Stimulated activated naive CD4-positive, alpha-beta T cell treated with Interleukin-2 at 50 U/mL for 16 hours (primary cell): ENCODE data around the gene TMEM132D.

Experiments
- DNase-seq: peaks from one replicate; lab custom pipeline; 2025; lab: John Stamatoyannopoulos, UW

The TMEM132D gene

DNA sequence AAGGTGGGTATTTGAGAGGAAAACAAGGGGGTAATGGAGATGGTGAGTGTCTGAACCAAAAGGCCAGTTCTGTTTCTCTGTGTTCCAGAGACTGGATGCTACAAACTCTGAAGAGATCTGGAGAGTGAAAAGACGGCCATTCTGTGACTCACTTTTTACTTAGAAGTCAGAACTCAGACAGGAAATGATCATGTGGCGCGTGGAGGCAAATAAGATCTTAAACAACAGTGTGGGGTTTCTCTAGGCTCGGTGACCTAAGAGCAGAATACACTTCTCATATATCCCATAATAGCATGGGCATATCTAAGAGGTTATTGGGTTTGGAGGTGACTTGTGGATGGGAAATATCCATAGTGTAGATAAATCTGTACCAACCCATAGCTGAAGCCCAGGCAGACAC is 463.5 kb downstream of the TMEM132D start:
- DNase-seq, result no peak

DNA sequence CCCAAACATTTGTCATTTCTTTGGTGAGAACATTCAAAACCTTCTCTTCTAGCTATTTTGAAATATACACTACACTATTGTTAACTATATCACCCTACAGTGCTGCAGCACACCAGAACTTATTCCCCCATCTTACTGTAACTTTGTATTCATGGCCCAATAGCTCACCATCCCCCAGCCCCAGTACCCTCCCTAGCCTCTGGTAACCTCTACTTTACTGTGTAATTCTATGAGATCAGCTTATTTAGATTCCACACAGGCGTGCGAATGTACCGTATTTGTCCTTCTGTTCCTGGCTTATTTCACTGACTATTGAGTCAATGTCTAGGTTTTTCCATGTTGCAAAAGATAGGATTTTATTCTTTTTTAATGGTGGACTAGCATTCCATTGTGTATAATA is 469.0 kb downstream of the TMEM132D start:
- no peak for DNase-seq

- no peak for DNase-seq
These were observed 475.4 kb downstream of the TMEM132D start for GRCh38 chr12:129428240-129428936.

DNA sequence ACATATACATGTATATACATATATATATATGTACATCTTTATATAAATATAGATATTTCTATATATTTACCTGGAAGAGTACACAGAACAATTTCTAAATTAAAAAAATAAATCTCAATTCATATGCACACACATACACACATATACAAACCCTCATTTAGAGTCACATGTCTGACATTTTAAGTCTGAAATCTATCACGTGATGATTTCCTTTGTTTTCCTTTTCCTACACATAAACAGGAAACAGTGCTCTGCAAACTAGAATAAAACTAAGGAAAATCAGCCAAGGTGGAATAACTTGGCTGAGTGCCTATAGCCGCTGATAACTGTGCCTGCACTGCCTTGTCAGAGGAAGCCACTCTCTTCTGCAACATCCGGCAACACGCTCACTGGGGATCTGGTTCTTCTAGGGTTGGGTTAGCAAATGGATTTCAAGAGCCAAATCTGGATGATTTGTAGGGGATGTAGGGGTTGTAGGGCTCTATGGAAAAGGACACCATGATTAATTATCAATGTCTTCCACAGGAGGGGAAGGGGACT is 480.7 kb downstream of the TMEM132D start:
- no peak for DNase-seq

DNA sequence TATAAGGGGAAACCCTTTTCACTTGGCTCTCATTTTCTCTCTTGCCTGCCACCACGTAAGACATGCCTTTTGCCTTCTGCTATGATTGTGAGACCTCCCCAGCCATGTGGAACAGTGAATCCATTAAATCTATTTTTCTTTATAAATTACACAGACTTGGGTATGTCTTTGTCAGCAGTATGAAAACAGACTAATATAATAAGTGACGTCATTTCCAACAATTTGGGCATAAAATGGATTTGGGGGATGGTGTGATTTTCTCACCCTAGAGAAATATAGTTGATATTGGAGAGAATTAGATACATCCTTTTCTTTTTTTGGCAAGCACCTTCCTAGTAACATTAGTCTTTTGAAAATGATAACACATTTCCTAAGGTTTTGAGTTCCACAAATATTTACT is 490.5 kb downstream of the TMEM132D start:
- DNase-seq, result no peak

DNA sequence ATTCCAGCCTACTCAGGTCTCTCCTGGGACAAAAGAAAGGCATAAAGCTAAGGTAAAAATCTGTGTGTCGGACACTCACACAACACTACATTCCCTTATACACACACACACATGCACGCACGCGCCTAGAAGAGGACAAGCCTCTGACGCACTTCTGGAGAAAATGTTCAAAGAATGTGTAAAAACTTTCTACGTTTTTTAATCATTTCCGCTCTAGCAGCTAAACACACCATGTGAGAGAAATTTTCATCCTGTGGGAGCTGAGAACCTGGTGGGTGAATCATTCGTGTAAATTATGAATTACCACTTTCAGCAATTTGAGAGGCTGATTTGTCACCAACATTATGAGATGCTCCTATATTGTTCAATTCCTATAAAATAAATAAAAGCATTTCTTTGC is 494.5 kb downstream of the TMEM132D start:
- no peak for DNase-seq

DNA sequence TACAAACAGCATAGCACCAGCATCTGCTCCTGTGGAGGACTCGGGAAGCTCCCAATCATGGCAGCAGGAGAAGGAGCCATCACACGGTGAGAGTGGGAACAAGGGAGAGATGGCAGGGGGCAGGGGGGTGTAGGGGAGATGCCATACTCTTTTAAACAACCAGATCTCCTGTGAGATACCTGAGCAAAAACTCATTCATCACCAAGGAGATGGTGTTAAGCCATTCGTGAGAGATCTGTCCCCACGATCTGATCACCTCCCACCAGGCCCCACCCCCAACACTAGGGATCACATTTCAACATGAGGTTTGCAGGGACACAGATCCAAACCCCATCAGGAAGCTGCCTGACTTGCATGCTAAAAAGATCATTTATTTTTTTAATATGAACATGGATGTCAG is 499.3 kb downstream of the TMEM132D start:
- DNase-seq, result no peak

DNA sequence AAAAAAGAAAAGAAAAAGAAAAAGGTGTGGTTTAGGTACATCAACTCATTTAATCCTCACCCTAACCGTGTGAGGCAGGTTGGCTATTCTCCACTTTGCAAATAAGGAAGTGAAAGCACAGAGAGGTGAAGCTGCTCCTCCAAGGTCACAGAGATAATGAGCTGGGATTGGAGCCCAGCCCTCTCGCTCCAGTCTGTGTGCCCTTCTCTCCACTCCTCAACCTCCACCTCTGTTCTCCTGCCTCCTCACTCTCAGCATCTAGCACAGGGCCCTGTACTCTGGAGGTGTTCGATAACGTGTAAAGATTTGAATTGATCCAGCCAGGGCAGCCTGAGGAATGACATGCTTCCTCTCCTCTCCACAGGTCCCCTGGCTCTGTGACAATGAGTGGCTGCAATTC is 502.3 kb downstream of the TMEM132D start:
- DNase-seq, result no peak

GRCh38 chr12:129394177-129394825 is 509.5 kb downstream of the TMEM132D start:
- no peak for DNase-seq

DNA sequence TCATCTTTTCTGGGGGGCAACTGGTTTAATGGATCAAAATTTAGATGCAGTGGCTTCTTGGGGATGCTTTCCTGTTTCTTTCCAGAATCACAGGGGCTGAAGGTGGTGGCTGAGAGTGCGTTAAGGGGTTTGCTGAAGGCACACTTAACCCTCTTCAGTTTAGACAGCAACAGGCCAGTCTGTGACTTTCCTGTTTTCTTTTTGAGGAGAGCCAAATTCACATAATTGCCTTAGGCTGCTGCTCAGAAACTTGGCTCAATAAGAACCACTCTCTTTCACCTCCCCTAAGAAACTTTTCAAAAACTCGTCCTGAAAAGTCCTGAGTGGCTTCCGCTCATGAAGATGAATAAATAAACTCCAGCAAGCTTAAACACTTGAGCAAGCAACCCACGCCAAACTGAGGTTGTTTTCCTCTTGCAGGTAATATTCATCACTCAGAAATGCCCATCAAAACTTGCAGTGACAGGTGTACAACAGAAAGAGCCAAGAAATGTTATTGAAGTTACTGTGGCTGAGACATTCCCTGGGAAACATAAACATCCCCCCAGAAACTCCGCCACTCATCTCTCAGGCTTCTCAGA is 510.4 kb downstream of the TMEM132D start:
- DNase-seq, result no peak

- no peak for DNase-seq
These were observed 518.2 kb downstream of the TMEM132D start for GRCh38 chr12:129385637-129385990.

- no peak for DNase-seq
These were observed 519.9 kb downstream of the TMEM132D start for GRCh38 chr12:129383956-129384355.

GRCh38 chr12:129381715-129382114 is 522.1 kb downstream of the TMEM132D start:
- no peak for DNase-seq

- no peak for DNase-seq
These were observed 524.6 kb downstream of the TMEM132D start for GRCh38 chr12:129379076-129379804.

- no peak for DNase-seq
These were observed 525.3 kb downstream of the TMEM132D start for GRCh38 chr12:129378496-129378895.

DNA sequence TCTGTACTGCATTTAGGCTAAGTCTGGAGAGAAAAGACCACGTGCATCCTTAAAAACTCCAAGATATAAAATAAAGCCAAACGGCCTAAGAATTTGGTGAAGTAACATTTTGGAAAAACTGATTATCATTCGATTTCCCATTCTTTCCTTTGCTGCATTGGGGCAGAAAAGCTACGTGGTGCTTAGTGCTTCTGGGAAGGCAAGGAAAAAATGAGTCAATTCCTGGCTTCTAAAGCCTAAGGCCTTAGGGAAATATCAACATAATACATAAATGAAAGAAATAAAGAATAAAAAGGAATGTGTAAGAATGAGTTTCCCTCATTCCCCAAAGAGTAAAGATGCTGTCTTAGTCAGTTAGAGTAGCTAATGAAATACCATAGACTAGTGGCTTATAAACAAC is 530.1 kb downstream of the TMEM132D start:
- DNase-seq, result no peak

DNA sequence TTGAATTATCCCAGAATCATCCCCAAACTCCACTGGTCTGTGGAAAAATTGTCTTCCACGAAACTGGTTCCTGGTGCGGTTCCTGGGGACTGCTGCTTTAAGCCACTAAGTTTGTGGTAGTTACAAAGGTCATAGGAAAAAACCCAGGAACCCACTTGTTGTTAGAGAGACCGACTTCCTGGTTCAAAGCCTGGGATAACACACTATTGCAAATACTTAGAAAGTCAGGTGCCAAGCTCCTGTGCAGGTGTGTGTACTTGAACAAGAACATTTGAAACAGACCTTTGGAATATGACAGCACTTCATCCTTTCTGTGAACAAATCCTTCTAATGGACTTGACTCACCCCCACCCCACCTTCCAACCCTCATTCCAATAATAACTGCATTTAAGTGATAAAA is 530.9 kb downstream of the TMEM132D start:
- DNase-seq, result no peak

DNA sequence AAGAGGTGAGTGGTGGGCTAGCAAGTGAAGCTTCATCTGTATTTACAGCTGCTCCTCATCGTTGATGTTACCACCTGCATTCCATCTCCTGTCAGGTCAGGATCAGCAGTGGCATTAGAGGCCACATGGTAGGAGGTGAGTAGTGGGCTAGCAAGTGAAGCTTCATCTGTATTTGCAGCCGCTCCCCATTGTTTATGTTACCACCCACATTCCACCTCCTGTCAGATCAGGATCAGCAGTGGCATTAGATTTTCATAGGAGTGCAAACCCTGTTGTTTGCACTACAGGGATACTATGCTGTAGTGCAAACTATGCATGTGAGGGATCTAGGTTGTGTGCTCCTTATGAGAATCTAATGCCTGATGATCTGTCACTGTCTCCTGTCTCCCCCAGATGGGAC is 531.5 kb downstream of the TMEM132D start:
- DNase-seq, result no peak

DNA sequence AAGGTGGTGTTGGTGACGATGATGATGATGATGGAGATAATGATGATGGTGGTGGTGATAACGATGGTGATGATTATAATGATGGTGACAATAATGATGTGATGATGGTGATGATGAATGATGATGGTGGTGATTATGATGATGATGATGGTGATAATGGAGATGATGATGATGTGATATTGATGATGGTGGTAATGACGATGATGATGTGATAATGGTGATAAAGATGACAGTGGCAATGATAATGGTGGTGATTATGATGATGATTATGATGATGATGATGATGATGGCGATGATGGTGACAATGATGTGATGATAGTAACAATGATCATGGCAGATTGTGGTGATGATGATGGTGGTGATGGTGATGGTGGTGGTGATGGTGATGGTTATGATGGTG is 532.6 kb downstream of the TMEM132D start:
- no peak for DNase-seq

DNA sequence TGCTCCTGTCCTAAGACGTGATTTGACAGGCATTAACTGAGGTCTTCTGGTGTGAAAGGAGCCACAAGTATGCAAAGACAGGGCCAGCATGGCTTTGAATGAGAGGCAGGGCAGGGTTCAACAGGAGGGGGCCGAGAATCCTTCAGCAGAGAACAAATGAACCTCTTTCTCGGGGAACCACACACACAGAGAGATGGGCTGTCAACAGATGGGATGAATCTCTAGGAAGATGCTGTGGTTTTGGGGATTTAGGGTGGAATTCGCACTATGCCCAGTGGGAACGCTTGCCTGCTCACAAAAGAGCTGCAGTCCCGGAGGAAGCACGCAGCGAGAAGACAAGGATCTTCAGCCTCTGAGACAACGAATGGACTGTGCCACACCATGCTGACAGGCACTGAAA is 537.2 kb downstream of the TMEM132D start:
- DNase-seq, result no peak

GRCh38 chr12:129363041-129363440 is 540.8 kb downstream of the TMEM132D start:
- no peak for DNase-seq

GRCh38 chr12:129357233-129357632 is 546.6 kb downstream of the TMEM132D start:
- DNase-seq, result no peak

GRCh38 chr12:129351481-129351880 is 552.3 kb downstream of the TMEM132D start:
- DNase-seq, result no peak
